DMS79 (cell line): ENCODE data around the gene TLE3.
A peak's percentile ranks its signal among the peaks of the same experiment; 100 is the strongest.

Source experiments
- DNase-seq: peaks from one replicate; lab custom pipeline; 2025; lab: John Stamatoyannopoulos, UW

Gene TLE3

GRCh38 chr15:70062321-70062956, 35.3 kb downstream of the TLE3 start:
- DNase-seq, result peak; percentile 74

GRCh38 chr15:70061696-70062270, 35.9 kb downstream of the TLE3 start:
- no peak for DNase-seq

DNA sequence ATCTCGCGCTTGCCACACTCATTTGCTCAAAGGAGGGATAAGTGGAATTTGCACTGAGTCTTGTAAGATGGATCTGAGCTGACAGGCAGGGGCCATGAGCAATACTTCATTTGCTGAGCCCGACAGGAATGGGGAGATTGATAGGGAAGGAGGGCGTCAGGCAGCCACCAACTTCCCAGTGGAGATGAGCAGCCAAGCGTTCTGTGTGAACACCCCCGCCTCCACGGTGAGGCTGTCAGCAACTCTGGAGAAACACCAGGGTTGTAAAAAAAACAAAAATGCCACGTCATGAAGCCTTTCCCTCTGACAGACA, 36.8 kb downstream of the TLE3 start:
- DNase-seq, result no peak

DNA sequence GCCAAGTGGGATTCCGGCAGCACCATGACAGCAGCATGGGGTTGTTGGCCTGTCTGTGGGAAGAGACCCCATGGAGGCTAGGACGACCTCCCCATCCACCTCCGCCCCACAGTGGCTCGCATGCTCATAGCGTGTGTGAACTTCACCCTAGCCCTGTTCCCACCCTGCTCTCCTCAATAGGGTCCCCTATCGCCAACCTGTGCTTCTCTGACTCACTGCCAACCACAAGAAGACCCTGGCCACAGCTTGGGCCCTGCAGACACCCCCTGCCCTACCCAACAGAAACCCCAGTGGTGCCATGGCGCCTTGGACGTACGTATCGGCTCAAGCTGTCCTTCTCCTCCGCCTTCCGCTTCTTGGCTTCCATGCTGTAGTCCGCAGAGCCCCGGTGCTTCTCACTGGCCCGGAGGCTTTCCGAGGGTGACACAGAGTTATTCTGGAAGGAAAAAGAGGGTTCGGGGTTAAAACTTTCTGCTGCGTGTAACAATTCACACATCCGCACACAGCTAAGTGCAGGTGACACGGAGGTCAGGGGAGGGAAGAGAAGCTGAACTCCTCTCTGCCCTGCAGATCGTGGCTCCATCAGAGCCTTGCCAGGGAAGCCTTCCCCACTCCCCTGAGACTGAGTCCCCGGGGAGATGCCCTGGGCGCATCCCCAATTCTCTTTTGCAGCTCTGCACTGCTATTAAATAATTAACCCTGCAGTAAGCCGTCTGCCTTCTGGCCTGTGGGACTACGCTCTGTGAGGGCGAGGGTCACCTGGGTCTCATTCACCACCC, 37.3 kb downstream of the TLE3 start:
- no peak for DNase-seq

DNA sequence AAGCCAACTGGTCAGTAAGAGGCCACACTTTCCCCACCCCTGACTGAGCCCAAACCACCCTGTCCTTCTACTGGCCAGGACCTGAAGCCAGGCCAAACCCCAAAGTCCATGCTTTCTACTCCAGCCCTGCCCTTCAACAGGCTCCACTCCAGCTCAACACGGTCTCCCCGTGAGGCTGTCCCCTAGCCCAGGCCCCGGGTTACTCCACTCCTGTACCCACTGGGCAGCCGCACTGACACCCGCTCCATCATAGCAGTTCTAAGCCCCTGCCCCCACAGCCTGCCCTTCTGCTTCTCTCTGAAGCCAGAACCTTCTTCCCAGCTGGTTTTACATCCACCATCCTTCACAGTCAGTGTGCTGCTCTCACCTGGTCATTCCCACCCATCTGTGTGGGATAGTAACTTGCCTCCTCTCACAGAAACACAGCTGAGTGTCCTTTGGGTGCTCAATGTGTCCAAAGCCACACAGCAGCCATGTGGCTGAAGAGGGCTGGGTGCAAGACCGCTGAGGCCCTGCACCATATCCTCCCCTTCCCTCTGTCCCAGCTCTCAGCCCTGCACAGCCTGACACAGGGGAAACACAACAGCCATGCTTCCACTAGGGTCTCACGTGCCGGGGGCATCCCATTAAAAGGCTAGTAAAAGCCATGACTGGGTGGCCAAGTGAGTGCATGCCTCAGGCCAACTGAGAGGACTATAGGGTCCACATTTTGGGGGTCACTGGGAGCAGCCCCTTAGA, 38.1 kb downstream of the TLE3 start:
- no peak for DNase-seq

DNA sequence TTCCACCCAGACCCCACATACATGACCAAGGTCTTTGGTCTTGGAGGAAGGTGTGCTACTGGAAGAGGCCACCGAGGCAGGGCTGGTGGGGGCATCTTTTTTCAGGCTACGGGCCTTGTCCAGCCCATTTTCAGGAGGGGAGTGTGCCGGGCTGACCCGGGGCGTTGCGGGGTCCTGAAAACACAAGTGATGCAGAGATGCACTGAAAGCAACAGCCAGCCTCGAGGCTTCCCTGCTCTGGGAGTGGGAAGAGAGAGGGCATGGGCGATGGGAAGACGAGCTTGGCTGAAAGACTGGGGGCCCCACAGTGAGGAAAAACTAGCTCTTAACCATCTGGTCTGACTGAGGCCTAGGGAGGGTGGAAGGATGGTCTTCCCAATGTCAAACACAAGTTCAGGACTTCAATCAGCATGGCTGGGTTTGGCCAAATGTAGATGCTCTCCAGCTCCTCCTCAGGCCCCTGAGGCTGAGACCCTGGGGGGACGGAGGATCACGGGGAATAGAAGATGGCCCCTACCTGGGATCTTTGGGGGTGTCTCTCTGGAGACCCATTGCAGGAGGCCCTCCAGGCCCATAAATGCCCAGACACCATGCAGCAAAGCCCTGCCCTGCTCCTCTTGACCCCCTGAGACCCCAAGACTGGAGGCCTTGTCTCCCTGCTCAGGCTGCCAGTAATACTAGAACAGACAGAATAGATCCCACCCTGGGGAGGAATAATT, 38.9 kb downstream of the TLE3 start:
- no peak for DNase-seq

DNA sequence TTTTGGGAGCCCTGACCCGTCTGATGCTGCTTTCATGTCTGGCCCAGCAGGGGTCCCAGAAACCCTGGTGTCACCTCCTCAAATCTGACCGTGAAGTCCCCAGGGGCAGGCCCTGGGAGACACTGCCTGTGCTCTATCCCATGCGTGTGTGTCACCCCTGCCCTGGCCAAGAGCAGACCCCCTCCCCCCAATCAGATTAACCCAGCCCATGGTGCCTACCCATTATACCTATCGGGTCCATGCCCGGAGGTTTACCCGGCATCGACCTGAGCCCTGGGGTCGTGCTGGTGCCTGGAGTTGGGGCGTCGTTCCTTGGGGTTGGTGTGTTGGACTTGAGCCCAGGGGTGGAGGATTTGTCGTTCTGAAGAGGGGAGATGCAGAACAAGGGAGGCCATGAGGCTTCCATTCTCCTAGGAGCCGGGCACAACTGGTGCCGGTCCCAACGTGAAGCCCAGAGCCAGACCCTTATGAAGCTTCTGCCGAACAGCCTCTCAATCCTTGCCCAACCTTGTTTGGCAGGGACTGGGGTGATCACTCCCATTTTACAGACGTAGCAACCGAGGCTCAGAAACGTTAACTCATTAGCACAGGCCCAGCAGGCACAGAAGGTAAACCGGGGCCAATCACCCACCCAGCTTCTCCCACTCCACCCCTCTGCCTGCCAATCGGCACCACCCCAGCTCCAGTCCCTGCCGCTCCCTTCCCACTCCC, 39.6 kb downstream of the TLE3 start:
- no peak for DNase-seq

- no peak for DNase-seq
These were observed 41.5 kb downstream of the TLE3 start for GRCh38 chr15:70056091-70056680.

- no peak for DNase-seq
These were observed 42.1 kb downstream of the TLE3 start for GRCh38 chr15:70055601-70056051.

DNA sequence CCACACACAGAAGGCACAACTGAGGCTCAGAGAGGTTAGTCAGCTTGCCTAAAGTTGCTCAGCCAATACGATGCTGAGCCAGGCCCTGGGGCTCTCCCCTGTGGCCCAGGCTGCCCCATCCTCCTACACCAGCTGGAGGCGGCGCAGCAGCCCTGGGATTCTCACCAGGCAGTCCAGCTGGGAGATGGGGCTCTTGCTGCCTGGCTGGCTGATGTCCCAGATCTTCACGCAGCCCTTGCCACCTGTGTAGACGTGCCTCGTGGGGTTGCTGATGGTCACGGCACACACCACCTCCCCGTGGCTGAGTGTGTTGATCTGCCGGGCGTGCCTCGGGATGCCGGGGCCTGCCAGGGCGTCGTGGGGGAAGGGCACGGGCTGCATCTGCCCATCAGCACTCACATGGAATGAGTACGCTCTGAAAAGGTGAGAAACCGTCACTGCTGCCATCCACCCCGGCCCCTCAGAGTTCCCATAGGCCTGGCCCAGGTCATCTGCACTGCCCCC, 42.8 kb downstream of the TLE3 start:
- DNase-seq, result no peak

GRCh38 chr15:70054366-70054765, 43.4 kb downstream of the TLE3 start:
- DNase-seq, result no peak

DNA sequence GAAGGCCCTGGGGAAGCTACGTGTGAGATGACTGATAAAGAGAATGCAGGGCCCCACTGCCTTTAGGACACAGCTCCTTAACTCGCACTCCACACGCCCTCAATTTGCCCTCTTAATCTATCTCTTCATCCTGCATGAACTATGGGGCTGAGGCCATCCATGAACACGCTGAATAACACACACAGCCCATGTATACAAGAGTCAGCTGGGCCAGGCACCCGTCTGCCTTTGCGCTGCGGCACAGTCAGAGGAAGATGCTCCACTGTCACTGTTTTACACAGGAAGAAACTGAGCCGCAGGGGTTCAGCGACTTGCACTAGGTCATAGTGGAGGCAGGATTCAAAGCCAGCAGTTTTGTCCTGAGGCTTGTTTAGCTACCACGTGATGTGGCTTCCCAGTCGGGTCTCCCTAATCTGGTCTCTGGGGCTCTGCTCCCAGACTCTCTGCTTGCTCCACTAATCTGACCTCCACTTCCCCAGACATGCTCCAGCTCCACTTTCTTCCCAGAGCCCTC, 43.9 kb downstream of the TLE3 start:
- DNase-seq, result no peak

DNA sequence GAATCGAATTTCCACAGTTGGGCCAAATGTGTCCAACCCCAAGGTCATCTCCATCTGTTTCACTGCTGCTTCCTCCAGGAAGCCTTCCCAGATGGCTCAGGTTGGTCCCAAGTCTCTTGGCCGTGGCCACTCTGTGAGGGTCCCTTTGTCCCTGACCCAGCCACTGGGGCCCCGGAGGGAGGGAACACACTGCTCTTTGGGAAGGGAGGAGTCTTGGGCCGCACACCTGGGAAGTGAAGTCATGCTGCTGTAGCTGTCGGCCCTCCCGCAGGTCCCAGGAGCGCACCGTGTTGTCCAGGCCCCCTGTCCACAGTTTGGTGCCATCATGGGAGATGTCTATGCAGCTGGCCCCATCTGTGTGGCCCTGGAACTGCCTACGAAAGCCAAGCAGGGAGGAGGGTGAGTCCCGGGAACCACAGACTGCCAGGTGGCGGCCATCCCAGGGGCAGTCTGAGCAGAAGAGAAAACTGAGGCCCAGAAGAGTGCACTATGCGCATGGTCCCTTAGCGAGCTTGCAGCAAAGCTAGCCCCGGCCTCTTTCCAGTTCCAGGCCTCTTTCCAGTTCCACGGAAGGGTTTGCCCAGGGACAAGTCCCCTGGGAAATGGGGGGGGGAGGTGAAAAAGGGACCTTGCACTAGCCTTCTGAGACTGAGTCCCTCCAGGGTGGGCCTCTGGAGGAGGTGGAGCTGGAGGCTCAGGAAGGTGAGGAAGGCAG, 44.6 kb downstream of the TLE3 start:
- DNase-seq, result no peak

- DNase-seq, result no peak
These were observed 45.6 kb downstream of the TLE3 start for GRCh38 chr15:70051948-70052633.

- DNase-seq, result no peak
These were observed 46.7 kb downstream of the TLE3 start for GRCh38 chr15:70050970-70051369.

GRCh38 chr15:70050441-70050840, 47.3 kb downstream of the TLE3 start:
- DNase-seq, result no peak

DNA sequence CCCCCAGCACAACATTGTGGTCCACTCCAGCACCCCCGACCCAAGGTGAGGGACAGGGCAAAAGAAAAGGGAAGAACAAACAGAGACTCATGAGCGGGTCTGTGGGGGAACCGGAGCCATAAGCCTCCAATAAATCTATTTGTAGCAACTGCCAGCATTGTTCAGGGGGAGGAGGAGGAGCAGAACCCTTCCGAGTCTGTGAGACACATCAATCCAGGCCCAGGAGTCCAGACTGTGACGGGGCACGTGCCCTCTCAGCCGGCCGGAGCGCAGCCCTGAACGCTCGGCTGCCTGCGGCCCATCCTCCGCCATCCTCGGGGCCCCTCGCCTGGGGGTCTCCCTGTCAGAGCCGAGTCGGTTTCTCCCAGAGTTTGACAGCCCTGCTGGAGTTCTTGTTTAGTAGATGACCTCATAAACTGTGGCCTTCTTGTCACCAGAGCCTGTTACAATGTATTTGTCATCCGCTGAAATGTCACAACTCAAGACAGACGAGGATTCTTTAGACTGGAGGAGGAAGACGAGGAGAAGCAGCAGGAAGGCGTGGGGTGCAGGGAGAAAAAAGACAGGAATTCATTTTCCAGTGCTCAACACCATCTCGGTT, 47.9 kb downstream of the TLE3 start:
- DNase-seq, result no peak

DNA sequence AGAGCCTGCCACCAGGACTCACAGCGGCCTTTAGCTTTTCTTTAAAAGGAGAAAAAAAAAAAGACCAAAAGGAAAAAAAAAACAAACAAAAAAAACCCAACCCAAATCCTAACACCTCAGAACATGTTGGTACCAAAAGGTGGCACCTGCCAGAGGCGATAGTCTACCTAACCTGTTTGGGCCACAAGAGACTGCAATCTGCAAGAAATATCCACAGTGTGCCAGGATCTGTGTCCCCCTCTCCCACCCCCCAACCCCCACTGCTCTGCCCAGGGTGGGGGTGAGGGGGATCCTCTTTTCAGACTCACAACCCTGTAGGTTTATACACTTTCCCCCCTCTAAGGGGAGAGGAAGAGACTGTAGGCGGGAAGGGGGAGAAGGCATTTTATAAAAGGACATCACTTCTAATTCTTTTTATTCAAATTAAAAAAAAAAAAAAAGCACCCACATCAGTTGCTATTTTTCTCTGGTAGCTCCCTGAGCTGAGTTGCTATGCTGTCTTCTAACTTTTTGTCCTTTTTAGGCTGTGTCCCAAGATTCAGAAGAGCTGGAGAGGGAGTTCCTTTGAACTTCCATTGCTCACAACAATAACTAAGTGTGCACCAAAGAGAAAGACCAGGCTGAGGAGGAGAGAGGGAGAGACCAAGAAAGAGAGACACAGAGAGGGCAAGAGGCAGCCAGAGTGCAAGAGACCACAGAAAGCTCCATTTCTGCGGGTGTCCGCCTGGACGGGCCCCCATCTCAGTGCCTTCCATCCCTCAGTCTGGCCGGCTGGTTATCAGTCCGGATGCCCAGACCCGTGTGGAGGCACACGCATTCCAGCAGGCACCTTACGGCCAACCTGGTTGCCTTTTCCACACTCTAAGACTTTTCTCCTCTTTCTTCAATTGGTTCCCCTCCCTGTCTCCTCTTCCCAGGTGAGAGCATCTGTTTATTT, 48.9 kb downstream of the TLE3 start:
- DNase-seq, result no peak
